ENCODE data around the gene GRB10.
"Not testable (repeated sequence)": the region's sequence is repeated elsewhere in the genome, so short reads cannot be mapped to it uniquely, and the experiment has no call there.

The GRB10 gene

GRCh38 chr7:50553973-50554372 lies 228.7 kb downstream of the GRB10 start:
- DNase-seq (ENCODE audit: extremely low read depth, insufficient read length), result no peak
- no peaks in the 10 kb centered on the region; the same call in none of the 2 replicates for H3K27me3 ChIP-seq (replicated peaks; ENCODE audit: control insufficient read depth, insufficient read depth, low read length)
- TF ChIP-seq CTCF (IDR thresholded peaks at IDR 0.05; ENCODE audit: insufficient read depth, low read length, poor library complexity, severe bottlenecking), result no peak

GRCh38 chr7:50552921-50553320 lies 229.8 kb downstream of the GRB10 start:
- no peaks in the 10 kb centered on the region for H3K36me3 ChIP-seq (ENCODE audit: control insufficient read depth, insufficient read depth, low read length)
- no peak overlapping the region for H3K4me3 ChIP-seq (replicated peaks; ENCODE audit: low read depth, low read length)
- DNase-seq (ENCODE audit: extremely low read depth, insufficient read length), result no peak
- no peaks in the 10 kb centered on the region; the same call in none of the 2 replicates for H3K27me3 ChIP-seq (replicated peaks; ENCODE audit: control insufficient read depth, insufficient read depth, low read length)
- no peak for TF ChIP-seq CTCF (IDR thresholded peaks at IDR 0.05; ENCODE audit: insufficient read depth, low read length, poor library complexity, severe bottlenecking)

More at GRCh38 chr7:50553973-50554372, 228.7 kb downstream of the GRB10 start:
- H3K36me3 ChIP-seq (ENCODE audit: control insufficient read depth, insufficient read depth, low read length), result no peaks in the 10 kb centered on the region
- H3K4me3 ChIP-seq (replicated peaks; ENCODE audit: low read depth, low read length), result no peak overlapping the region

GRCh38 chr7:50552139-50552538 lies 230.6 kb downstream of the GRB10 start:
- Histone ChIP-seq H3K27me3 (replicated peaks; ENCODE audit: control insufficient read depth, insufficient read depth, low read length) (no peaks in the 10 kb centered on the region; the same call in none of the 2 replicates), H3K4me3 (replicated peaks; ENCODE audit: low read depth, low read length) (no peak overlapping the region), H3K36me3 (ENCODE audit: control insufficient read depth, insufficient read depth, low read length) (no peaks in the 10 kb centered on the region)
- TF ChIP-seq CTCF (IDR thresholded peaks at IDR 0.05; ENCODE audit: insufficient read depth, low read length, poor library complexity, severe bottlenecking), result no peak
- DNase-seq (ENCODE audit: extremely low read depth, insufficient read length), result no peak

- H3K4me3 ChIP-seq (replicated peaks; ENCODE audit: low read depth, low read length); H3K27me3 ChIP-seq (replicated peaks; ENCODE audit: control insufficient read depth, insufficient read depth, low read length); DNase-seq (ENCODE audit: extremely low read depth, insufficient read length); H3K36me3 ChIP-seq (ENCODE audit: control insufficient read depth, insufficient read depth, low read length): not testable (repeated sequence)
Observed at GRCh38 chr7:50545613-50546012, 237.1 kb downstream of the GRB10 start.

GRCh38 chr7:50544992-50545391 lies 237.7 kb downstream of the GRB10 start:
- Histone ChIP-seq H3K4me3 (replicated peaks; ENCODE audit: low read depth, low read length) (no peak overlapping the region), H3K27me3 (replicated peaks; ENCODE audit: control insufficient read depth, insufficient read depth, low read length) (no peaks in the 10 kb centered on the region; the same call in 1 of the 2 replicates), H3K36me3 (ENCODE audit: control insufficient read depth, insufficient read depth, low read length) (no peaks in the 10 kb centered on the region)
- TF ChIP-seq CTCF (IDR thresholded peaks at IDR 0.05; ENCODE audit: insufficient read depth, low read length, poor library complexity, severe bottlenecking), result no peak
- no peak for DNase-seq (ENCODE audit: extremely low read depth, insufficient read length)

GRCh38 chr7:50543776-50544442 lies 238.8 kb downstream of the GRB10 start:
- DNase-seq (ENCODE audit: extremely low read depth, insufficient read length), result no peak
- Histone ChIP-seq H3K27me3 (replicated peaks; ENCODE audit: control insufficient read depth, insufficient read depth, low read length) (no peaks in the 10 kb centered on the region; the same call in none of the 2 replicates), H3K36me3 (ENCODE audit: control insufficient read depth, insufficient read depth, low read length) (no peaks in the 10 kb centered on the region), H3K4me3 (replicated peaks; ENCODE audit: low read depth, low read length) (no peak overlapping the region)
- no peak for TF ChIP-seq CTCF (IDR thresholded peaks at IDR 0.05; ENCODE audit: insufficient read depth, low read length, poor library complexity, severe bottlenecking)

Data from GM06990 (cell line).